ENCODE measurements around the gene SLC22A23. TPM values are rescaled to one million over a fixed set of nuclear protein-coding genes. Genes with fewer than 3 reads are reported as not detected.

The SLC22A23 gene
- total RNA-seq, 1 experiment from 2014 or later: 5.7 TPM

- TF ChIP-seq EZH2phosphoT487 (IDR thresholded peaks at IDR 0.05; ENCODE audit: borderline replicate concordance, low read length): no peak
- TF ChIP-seq CTCF (conservative IDR thresholded peaks at IDR 0.05; ENCODE audit: low read depth, low read length): no peak
- no peak for TF ChIP-seq EZH2 (IDR thresholded peaks at IDR 0.05; ENCODE audit: low read length, unreplicated experiment)
- Histone ChIP-seq H2AFZ (ENCODE audit: low read length) (no peak overlapping the region), H3K9me3 (ENCODE audit: low read length) (no peaks in the 10 kb centered on the region), H3K27me3 (ENCODE audit: low read length) (no peaks in the 10 kb centered on the region), H3K4me3 (ENCODE audit: low read length) (no peak overlapping the region), H3K4me1 (ENCODE audit: insufficient read depth, low read length) (peaks cover 17% of the 10 kb centered on the region), H3K9ac (ENCODE audit: low read length) (no peak overlapping the region), H3K36me3 (ENCODE audit: low read depth, low read length) (no peaks in the 10 kb centered on the region), H3K79me2 (ENCODE audit: low read length) (no peaks in the 10 kb centered on the region), H4K20me1 (ENCODE audit: low read length) (no peaks in the 10 kb centered on the region), H3K4me2 (ENCODE audit: low read length) (no peak overlapping the region), H3K27ac (ENCODE audit: low read length) (no peak overlapping the region), H3K9me2 (replicated peaks; ENCODE audit: low read length) (no peaks in the 10 kb centered on the region), H3F3A (ENCODE audit: low read length, unreplicated experiment) (no peaks in the 10 kb centered on the region)
- intact Hi-C loops (cut with micrococcal nuclease): no loop called here
- ChIA-PET CTCF (no interaction called here), POLR2A (ENCODE audit: unreplicated experiment) (no interaction called here)
- ATAC-seq (no peak), DNase-seq (no peak)
- BruUV-seq (replicated peaks): no TSS peak
These were observed 62.2 kb downstream of the SLC22A23 start for GRCh38 chr6:3394671-3395070.

- intact Hi-C loops (cut with micrococcal nuclease): no loop called here
- H3K27ac ChIP-seq (ENCODE audit: low read length): no peak overlapping the region
- H3K4me1 ChIP-seq (ENCODE audit: insufficient read depth, low read length): peaks cover 17% of the 10 kb centered on the region
- H3K9me2 ChIP-seq (replicated peaks; ENCODE audit: low read length): no peaks in the 10 kb centered on the region
- TF ChIP-seq EZH2phosphoT487 (IDR thresholded peaks at IDR 0.05; ENCODE audit: borderline replicate concordance, low read length): no peak
- TF ChIP-seq CTCF (conservative IDR thresholded peaks at IDR 0.05; ENCODE audit: low read depth, low read length): no peak
- TF ChIP-seq EZH2 (IDR thresholded peaks at IDR 0.05; ENCODE audit: low read length, unreplicated experiment): no peak
- no peak overlapping the region for H3K9ac ChIP-seq (ENCODE audit: low read length)
- H3K9me3 ChIP-seq (ENCODE audit: low read length): no peaks in the 10 kb centered on the region
- ChIA-PET POLR2A (ENCODE audit: unreplicated experiment) (no interaction called here), CTCF (no interaction called here)
- no TSS peak for BruUV-seq (replicated peaks)
- no peak overlapping the region for H3K4me3 ChIP-seq (ENCODE audit: low read length)
- H3K79me2 ChIP-seq (ENCODE audit: low read length): no peaks in the 10 kb centered on the region
- H3K36me3 ChIP-seq (ENCODE audit: low read depth, low read length): no peaks in the 10 kb centered on the region
- H3K27me3 ChIP-seq (ENCODE audit: low read length): no peaks in the 10 kb centered on the region
- H3F3A ChIP-seq (ENCODE audit: low read length, unreplicated experiment): no peaks in the 10 kb centered on the region
- DNase-seq (no peak), ATAC-seq (no peak)
- H4K20me1 ChIP-seq (ENCODE audit: low read length): no peaks in the 10 kb centered on the region
- no peak overlapping the region for H3K4me2 ChIP-seq (ENCODE audit: low read length)
- H2AFZ ChIP-seq (ENCODE audit: low read length): no peak overlapping the region
These were observed 63.0 kb downstream of the SLC22A23 start for GRCh38 chr6:3393836-3394202.

DNA sequence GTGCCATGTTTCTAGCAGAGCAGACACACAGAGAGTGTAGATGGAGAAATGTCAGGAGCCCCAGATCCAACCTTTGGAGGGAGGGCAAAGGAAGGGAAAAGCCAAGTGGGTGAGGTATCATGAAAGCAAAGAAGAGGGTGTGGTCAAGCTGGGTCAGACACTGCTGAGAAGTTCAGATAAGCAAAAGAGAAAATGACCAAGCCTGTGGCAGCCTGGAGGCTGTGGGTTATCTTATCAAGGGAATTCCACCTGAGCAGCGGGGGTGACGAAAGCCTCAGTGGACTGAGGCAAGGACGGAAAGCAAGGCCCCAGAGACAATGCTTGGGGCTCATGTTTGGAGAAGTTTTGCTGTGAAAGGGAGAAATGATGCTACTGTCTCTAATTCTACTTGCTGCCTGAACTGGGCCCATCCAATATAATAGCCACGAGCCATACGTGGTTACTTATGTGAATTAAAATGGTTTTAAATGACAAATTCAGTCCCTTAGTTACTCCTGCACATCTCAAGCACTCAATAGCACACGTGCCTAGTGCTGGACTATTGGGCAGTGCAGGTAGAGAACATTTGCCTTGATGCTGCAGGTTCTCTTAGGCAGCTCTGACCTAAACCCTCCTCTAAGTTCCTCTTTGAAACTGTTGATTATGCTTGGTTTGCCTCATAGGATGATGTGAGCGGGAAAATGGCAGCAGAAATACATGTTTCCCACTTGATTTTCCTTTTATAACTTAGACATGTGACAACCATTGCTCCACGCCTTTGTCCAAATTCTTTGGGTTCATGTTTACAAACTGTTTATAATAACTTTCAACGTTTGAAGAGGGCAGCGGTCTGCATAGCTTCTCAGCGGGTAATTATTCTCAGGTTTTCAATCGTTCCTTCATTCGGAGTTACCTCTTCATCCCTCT, 63.7 kb downstream of the SLC22A23 start:
- no peak overlapping the region for H3K9ac ChIP-seq (ENCODE audit: low read length)
- BruUV-seq (replicated peaks): no TSS peak
- H3K9me3 ChIP-seq (ENCODE audit: low read length): no peaks in the 10 kb centered on the region
- no peaks in the 10 kb centered on the region for H3F3A ChIP-seq (ENCODE audit: low read length, unreplicated experiment)
- no peak for ATAC-seq
- TF ChIP-seq CTCF (conservative IDR thresholded peaks at IDR 0.05; ENCODE audit: low read depth, low read length) (no peak), EZH2 (IDR thresholded peaks at IDR 0.05; ENCODE audit: low read length, unreplicated experiment) (no peak), EZH2phosphoT487 (IDR thresholded peaks at IDR 0.05; ENCODE audit: borderline replicate concordance, low read length) (no peak)
- H3K9me2 ChIP-seq (replicated peaks; ENCODE audit: low read length): no peaks in the 10 kb centered on the region
- H3K27ac ChIP-seq (ENCODE audit: low read length): no peak overlapping the region
- no peaks in the 10 kb centered on the region for H3K27me3 ChIP-seq (ENCODE audit: low read length)
- H3K36me3 ChIP-seq (ENCODE audit: low read depth, low read length): no peaks in the 10 kb centered on the region
- ChIA-PET CTCF (no interaction called here), POLR2A (ENCODE audit: unreplicated experiment) (no interaction called here)
- H3K4me2 ChIP-seq (ENCODE audit: low read length): no peak overlapping the region
- no peak overlapping the region for H2AFZ ChIP-seq (ENCODE audit: low read length)
- intact Hi-C loops (cut with micrococcal nuclease): no loop called here
- no peaks in the 10 kb centered on the region for H4K20me1 ChIP-seq (ENCODE audit: low read length)
- DNase-seq: no peak
- H3K4me3 ChIP-seq (ENCODE audit: low read length): no peak overlapping the region
- peaks cover 17% of the 10 kb centered on the region for H3K4me1 ChIP-seq (ENCODE audit: insufficient read depth, low read length)
- H3K79me2 ChIP-seq (ENCODE audit: low read length): no peaks in the 10 kb centered on the region

Data from PC-3 (cell line).